ENCODE results near the gene DOCK2.

DOCK2 gene

DNA sequence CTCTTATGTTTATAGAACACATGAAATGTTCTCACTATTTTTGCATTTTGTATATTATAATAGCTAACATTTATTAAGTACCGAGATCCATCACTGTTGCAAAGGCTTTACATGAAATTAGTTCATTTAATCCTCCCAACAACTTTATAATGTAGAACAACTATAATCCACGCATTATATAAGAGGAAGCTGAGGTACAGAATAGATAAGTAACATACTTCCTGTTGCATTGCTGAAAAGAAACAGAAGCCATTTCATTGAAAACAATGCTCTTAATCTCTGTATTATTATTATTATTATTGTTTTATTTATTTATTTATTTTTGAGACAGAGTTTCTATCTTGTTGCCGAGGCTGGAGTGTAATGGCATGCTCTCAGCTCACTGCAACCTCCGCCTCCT, 351.1 kb downstream of the DOCK2 start:
- Histone ChIP-seq H3K4me1 (ENCODE audit: control insufficient read depth, insufficient read depth, low read length) (peaks cover 4% of the 10 kb centered on the region), H3K36me3 (ENCODE audit: control insufficient read depth, insufficient read depth, low read length) (no peaks in the 10 kb centered on the region), H3K9me3 (ENCODE audit: control insufficient read depth, low read length) (no peaks in the 10 kb centered on the region), H3K27me3 (ENCODE audit: control insufficient read depth, insufficient read depth, low read length) (no peaks in the 10 kb centered on the region), H3K9ac (ENCODE audit: low read length) (no peak overlapping the region), H3K4me3 (ENCODE audit: low read length) (no peak overlapping the region)

DNA sequence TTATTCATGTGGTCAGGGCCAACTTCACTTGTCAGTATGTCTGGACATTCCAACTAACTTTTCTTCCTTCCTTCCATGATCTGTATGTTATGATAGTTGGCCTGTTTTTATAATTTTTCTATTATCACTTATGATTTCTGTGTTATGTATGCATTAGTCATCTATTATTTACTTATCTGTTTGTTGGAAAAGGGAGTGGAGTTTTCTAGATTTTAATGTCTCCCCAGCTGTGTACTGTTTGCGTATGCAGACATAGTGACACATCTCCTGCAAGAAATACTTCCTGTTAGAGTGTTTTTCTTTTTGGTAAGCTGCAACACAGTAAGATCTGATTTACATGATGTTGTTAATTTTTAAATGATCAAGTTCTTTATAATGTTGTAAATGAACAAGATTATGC, 351.9 kb downstream of the DOCK2 start:
- Histone ChIP-seq H3K9me3 (ENCODE audit: control insufficient read depth, low read length) (no peaks in the 10 kb centered on the region), H3K36me3 (ENCODE audit: control insufficient read depth, insufficient read depth, low read length) (no peaks in the 10 kb centered on the region), H3K27me3 (ENCODE audit: control insufficient read depth, insufficient read depth, low read length) (no peaks in the 10 kb centered on the region), H3K4me3 (ENCODE audit: low read length) (no peak overlapping the region), H3K9ac (ENCODE audit: low read length) (no peak overlapping the region), H3K4me1 (ENCODE audit: control insufficient read depth, insufficient read depth, low read length) (peaks cover 4% of the 10 kb centered on the region)

DNA sequence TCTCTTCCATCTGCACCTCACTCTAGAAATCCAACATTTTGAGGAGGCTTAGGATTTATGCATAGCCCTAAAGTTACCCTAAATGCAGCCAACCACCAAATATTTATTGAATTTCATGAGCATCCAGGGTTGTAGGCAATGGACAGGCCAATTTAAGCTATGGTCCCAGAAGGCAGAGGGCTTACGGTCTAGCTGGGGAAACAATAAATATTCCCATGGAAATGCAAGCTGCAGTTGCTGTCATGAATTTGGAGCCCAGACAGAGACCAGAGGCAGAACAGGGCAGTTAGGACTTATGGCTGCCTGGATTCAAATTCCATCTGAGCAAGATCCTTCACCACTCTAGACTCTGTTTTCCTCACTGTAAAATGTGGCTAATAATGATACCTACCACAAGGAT, 352.3 kb downstream of the DOCK2 start:
- Histone ChIP-seq H3K27me3 (ENCODE audit: control insufficient read depth, insufficient read depth, low read length) (no peaks in the 10 kb centered on the region), H3K4me1 (ENCODE audit: control insufficient read depth, insufficient read depth, low read length) (peaks cover 4% of the 10 kb centered on the region), H3K36me3 (ENCODE audit: control insufficient read depth, insufficient read depth, low read length) (no peaks in the 10 kb centered on the region), H3K9ac (ENCODE audit: low read length) (no peak overlapping the region), H3K9me3 (ENCODE audit: control insufficient read depth, low read length) (no peaks in the 10 kb centered on the region), H3K4me3 (ENCODE audit: low read length) (no peak overlapping the region)

DNA sequence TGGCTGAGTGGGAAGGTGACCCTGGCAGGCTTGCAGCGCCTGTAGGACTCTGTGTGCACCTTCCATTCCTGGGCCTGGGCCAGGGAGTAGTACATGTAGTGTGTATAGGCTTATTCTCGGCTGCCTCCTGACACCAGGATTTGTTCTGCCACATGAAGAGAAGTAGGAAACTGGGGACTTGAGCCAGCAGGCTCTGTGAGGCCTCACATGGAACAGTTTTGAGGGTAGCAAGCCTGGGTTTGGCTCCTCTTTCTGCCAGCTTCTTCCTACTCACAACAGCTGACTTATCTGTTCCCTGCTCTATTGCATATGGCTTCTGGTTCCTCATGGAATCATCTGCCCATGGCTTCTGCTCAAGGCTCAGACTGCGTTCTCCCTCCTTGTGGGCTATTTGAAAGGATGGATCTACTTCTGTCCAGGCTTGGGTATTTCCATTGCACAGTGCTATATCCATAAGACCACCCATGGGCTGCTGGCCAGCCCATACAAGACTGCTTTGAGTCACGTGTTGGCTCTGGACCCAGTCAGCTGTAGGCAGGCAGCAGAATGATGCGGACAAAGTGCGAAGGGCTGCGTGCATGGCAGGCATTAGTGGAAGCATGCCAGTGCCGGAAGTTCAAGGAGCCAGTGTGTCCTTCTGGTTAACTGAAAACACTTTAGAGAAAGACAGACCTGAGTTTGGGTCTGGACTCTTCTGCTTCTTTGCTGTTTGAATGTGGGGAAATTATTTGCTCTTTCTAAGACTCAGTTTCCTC, 354.2 kb downstream of the DOCK2 start:
- peaks cover 4% of the 10 kb centered on the region for H3K4me1 ChIP-seq (ENCODE audit: control insufficient read depth, insufficient read depth, low read length)
- no peak overlapping the region for H3K4me3 ChIP-seq (ENCODE audit: low read length)
- no peaks in the 10 kb centered on the region for H3K9me3 ChIP-seq (ENCODE audit: control insufficient read depth, low read length)
- no peak overlapping the region for H3K9ac ChIP-seq (ENCODE audit: low read length)
- H3K36me3 ChIP-seq (ENCODE audit: control insufficient read depth, insufficient read depth, low read length) = no peaks in the 10 kb centered on the region
- H3K27me3 ChIP-seq (ENCODE audit: control insufficient read depth, insufficient read depth, low read length) = no peaks in the 10 kb centered on the region

DNA sequence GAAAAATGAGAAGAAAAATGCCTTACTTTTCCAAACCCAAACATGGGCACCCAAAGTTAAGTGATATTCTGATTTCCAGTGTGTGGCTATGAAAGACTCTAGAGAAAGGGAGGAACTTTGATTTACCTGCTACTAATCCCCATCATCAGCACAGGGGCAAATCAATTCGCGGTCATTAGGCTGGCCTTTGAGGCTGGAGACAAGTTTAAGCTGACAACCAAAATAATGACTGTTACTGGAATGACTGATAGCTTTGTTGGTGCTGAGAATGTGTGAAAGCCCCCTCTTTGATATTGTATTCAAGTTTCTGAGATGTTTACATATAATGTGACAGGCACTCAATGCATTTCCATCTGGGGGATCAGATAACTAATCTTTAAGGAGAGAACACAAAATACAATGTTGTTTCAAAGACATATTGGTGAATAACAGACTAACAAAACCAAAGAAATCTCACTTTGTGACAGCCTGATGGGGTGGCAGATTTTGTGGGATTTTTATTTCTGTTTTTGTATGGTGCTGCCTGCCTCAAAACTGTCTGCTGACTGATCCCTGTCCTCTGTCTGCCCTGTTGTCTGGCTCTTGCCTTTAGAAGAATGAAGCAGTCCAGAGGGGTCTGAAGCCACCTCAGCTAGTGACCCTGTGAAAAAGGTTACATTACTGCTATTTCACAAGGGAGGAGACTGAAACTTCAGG, 355.9 kb downstream of the DOCK2 start:
- H3K9me3 ChIP-seq (ENCODE audit: control insufficient read depth, low read length) = no peaks in the 10 kb centered on the region

DNA sequence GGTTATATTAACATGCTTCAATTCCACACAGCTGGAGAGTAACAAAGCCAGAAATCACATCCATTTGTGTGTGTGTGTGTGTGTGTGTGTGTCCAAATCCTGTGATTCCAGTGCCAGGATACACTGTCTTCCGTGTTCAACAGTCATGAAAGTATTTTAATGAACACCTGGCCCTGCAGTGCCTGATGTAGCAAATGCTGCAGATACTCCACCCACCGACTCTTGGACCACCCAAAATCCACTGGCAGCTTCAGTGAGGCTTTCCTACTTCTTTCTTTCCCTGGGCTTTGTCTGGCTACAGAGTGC, 356.4 kb downstream of the DOCK2 start:
- H3K4me1 ChIP-seq (ENCODE audit: control insufficient read depth, insufficient read depth, low read length) = peaks cover 4% of the 10 kb centered on the region

More for the DNA sequence above, 355.9 kb downstream of the DOCK2 start:
- Histone ChIP-seq H3K4me1 (ENCODE audit: control insufficient read depth, insufficient read depth, low read length) (peaks cover 4% of the 10 kb centered on the region), H3K9ac (ENCODE audit: low read length) (no peak overlapping the region), H3K27me3 (ENCODE audit: control insufficient read depth, insufficient read depth, low read length) (no peaks in the 10 kb centered on the region), H3K4me3 (ENCODE audit: low read length) (no peak overlapping the region), H3K36me3 (ENCODE audit: control insufficient read depth, insufficient read depth, low read length) (no peaks in the 10 kb centered on the region)

DNA sequence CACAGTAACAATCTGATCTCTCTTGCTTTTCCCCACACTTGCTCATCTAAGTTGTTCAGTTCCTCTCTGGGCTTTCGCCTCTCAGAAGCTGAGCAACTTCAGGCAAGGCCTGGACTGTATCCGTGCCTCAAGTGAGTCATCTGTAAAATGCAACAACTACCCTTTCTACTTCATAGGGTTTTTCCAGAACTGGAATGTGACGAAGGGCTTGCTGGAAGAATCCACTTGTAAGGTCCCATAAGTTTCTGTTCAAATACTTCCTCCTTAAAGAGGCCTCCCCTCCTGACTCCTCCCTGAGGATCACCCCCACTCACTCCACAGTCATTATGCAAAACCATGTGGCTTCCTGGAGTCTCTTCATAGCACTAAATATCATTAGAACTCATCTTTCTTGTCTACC, 360.7 kb downstream of the DOCK2 start:
- no peaks in the 10 kb centered on the region for H3K27me3 ChIP-seq (ENCODE audit: control insufficient read depth, insufficient read depth, low read length)
- no peaks in the 10 kb centered on the region for H3K9me3 ChIP-seq (ENCODE audit: control insufficient read depth, low read length)
- H3K36me3 ChIP-seq (ENCODE audit: control insufficient read depth, insufficient read depth, low read length) = no peaks in the 10 kb centered on the region
- H3K4me3 ChIP-seq (ENCODE audit: low read length) = no peak overlapping the region
- no peak overlapping the region for H3K9ac ChIP-seq (ENCODE audit: low read length)
- H3K4me1 ChIP-seq (ENCODE audit: control insufficient read depth, insufficient read depth, low read length) = no peaks in the 10 kb centered on the region

More for the DNA sequence above, 356.4 kb downstream of the DOCK2 start:
- Histone ChIP-seq H3K9ac (ENCODE audit: low read length) (no peak overlapping the region), H3K4me3 (ENCODE audit: low read length) (no peak overlapping the region), H3K9me3 (ENCODE audit: control insufficient read depth, low read length) (no peaks in the 10 kb centered on the region), H3K36me3 (ENCODE audit: control insufficient read depth, insufficient read depth, low read length) (no peaks in the 10 kb centered on the region), H3K27me3 (ENCODE audit: control insufficient read depth, insufficient read depth, low read length) (no peaks in the 10 kb centered on the region)

DNA sequence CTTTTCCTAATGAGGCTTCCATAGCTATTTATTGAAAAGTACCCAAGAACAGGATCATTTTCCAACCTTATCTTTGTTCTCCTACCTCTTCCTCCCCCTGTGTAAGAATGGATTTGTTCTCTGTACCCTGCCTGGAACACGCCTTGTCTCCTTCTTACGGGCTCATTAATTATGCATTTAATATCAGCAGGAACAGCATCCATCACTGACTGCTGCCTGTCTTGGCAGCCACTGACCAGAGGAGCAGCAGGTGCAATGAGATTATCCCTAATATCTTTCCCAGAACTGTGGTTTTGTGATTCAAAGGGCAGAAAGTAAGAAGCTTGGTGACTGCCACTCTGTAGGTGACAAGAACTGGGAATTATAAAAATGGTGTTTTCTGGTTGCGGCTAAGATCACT, 362.5 kb downstream of the DOCK2 start:
- no peaks in the 10 kb centered on the region for H3K27me3 ChIP-seq (ENCODE audit: control insufficient read depth, insufficient read depth, low read length)
- H3K36me3 ChIP-seq (ENCODE audit: control insufficient read depth, insufficient read depth, low read length) = no peaks in the 10 kb centered on the region

DNA sequence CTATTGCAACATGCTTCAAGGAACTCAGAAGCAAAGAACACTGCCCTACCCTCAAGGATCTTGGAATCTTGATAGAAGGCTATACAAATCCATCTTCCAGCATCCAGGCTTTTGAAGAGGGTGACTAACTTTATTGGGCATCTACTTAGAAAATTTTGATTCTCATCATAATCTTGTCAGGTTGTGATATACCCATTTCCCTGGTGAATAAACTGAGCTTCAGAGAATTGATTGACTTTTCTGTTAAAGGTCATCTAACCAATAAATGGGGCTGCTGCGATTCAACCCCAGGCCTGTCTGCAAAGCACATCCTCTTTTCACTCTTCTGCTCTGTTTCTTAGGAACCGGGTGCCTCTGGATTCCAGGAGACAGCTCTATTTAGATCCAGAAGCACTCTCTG, 363.1 kb downstream of the DOCK2 start:
- H3K9ac ChIP-seq (ENCODE audit: low read length) = no peak overlapping the region
- no peaks in the 10 kb centered on the region for H3K9me3 ChIP-seq (ENCODE audit: control insufficient read depth, low read length)
- no peaks in the 10 kb centered on the region for H3K36me3 ChIP-seq (ENCODE audit: control insufficient read depth, insufficient read depth, low read length)
- no peak overlapping the region for H3K4me3 ChIP-seq (ENCODE audit: low read length)
- H3K27me3 ChIP-seq (ENCODE audit: control insufficient read depth, insufficient read depth, low read length) = no peaks in the 10 kb centered on the region
- no peaks in the 10 kb centered on the region for H3K4me1 ChIP-seq (ENCODE audit: control insufficient read depth, insufficient read depth, low read length)

More for the DNA sequence above, 362.5 kb downstream of the DOCK2 start:
- Histone ChIP-seq H3K9me3 (ENCODE audit: control insufficient read depth, low read length) (no peaks in the 10 kb centered on the region), H3K4me1 (ENCODE audit: control insufficient read depth, insufficient read depth, low read length) (no peaks in the 10 kb centered on the region), H3K9ac (ENCODE audit: low read length) (no peak overlapping the region), H3K4me3 (ENCODE audit: low read length) (no peak overlapping the region)

DNA sequence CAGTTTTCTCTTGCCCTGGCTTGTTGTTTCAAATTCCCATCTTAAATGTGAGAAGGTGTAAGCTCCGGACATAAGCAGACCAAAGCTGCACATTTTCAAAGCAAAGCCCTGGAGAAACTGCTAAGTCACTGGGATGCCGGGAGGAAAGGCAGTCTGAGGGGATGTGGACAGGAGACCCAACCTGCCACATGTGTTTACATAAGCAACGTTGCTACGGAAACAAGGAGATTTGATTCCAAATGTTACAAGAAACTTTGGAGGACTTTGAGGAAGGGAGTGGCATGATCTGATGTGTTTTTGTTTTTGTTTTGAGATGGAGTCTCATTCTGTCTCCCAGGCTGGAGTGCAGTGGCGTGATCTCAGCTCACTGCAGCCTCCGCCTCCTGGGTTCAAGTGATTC, 368.9 kb downstream of the DOCK2 start:
- H3K4me3 ChIP-seq (ENCODE audit: low read length) = no peak overlapping the region
- no peaks in the 10 kb centered on the region for H3K4me1 ChIP-seq (ENCODE audit: control insufficient read depth, insufficient read depth, low read length)
- no peaks in the 10 kb centered on the region for H3K9me3 ChIP-seq (ENCODE audit: control insufficient read depth, low read length)
- no peaks in the 10 kb centered on the region for H3K27me3 ChIP-seq (ENCODE audit: control insufficient read depth, insufficient read depth, low read length)
- H3K9ac ChIP-seq (ENCODE audit: low read length) = no peak overlapping the region
- H3K36me3 ChIP-seq (ENCODE audit: control insufficient read depth, insufficient read depth, low read length) = no peaks in the 10 kb centered on the region

DNA sequence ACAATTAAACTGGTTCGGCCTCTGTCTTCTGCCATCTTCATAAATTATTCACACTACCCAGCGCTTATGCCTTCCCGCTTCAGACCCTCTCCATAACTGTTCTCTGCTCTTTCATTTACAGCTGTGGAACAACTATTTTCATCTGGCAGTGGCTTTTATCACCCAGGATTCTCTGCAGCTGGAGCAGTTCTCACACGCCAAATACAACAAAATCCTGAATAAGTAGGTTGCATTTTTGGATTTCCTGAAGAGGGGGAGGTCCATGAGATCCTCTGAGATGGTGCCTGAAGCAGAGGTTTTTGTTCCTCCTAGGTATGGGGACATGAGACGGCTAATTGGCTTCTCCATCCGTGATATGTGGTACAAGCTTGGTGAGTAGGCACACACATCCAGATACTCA, 371.3 kb downstream of the DOCK2 start:
- Histone ChIP-seq H3K27me3 (ENCODE audit: control insufficient read depth, insufficient read depth, low read length) (no peaks in the 10 kb centered on the region), H3K9ac (ENCODE audit: low read length) (no peak overlapping the region), H3K4me3 (ENCODE audit: low read length) (no peak overlapping the region), H3K9me3 (ENCODE audit: control insufficient read depth, low read length) (no peaks in the 10 kb centered on the region), H3K4me1 (ENCODE audit: control insufficient read depth, insufficient read depth, low read length) (no peaks in the 10 kb centered on the region), H3K36me3 (ENCODE audit: control insufficient read depth, insufficient read depth, low read length) (no peaks in the 10 kb centered on the region)

DNA sequence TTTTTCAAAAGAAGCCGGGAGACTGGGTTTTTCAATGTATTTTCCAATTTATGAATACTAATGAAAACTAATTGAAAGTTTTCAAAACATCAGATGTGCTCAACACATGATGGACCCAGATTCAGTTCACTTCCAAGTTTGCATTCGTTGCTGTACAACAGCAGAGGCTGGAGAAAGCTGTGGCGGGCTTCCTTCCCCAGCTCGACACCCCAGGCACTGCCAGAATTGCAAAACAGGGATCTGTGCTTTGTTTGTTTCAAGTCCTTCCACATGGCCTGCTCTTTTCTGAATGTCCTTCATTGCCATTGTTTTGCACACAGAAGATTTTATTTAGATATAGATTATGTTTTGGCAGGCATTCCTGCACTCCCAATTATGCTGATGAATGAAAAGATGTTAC, 373.5 kb downstream of the DOCK2 start:
- H3K4me1 ChIP-seq (ENCODE audit: control insufficient read depth, insufficient read depth, low read length) = no peaks in the 10 kb centered on the region
- no peaks in the 10 kb centered on the region for H3K9me3 ChIP-seq (ENCODE audit: control insufficient read depth, low read length)
- no peaks in the 10 kb centered on the region for H3K27me3 ChIP-seq (ENCODE audit: control insufficient read depth, insufficient read depth, low read length)
- H3K36me3 ChIP-seq (ENCODE audit: control insufficient read depth, insufficient read depth, low read length) = no peaks in the 10 kb centered on the region
- H3K4me3 ChIP-seq (ENCODE audit: low read length) = no peak overlapping the region
- H3K9ac ChIP-seq (ENCODE audit: low read length) = no peak overlapping the region
